Urinary bladder (tissue), 4 donors: Measurements from ENCODE around the gene NUMBL. TPM values are rescaled to one million over a fixed set of nuclear protein-coding genes. Genes with fewer than 3 reads are reported as not detected.
A peak's percentile ranks its signal among the peaks of the same experiment; 100 is the strongest.

Source experiments
- DNase-seq: peaks from one replicate; pipeline ENCODE4 v3.0.0-alpha.2; 2015; ENCODE audit errors: extremely low spot score
- H3K27ac ChIP-seq: one replicate; pipeline ENCODE4 v1.5.1; 2013; ENCODE audit warnings: low read depth, mild to moderate bottlenecking, moderate library complexity
- H3K36me3 ChIP-seq: one replicate; pipeline ENCODE4 v1.6.1; 2013; ENCODE audit warnings: mild to moderate bottlenecking, moderate library complexity; ENCODE audit not compliant: insufficient read depth
- H3K4me1 ChIP-seq: one replicate; pipeline ENCODE4 v1.6.1; 2013; ENCODE audit warnings: mild to moderate bottlenecking, moderate library complexity; ENCODE audit not compliant: insufficient read depth
- H3K4me3 ChIP-seq: one replicate; pipeline ENCODE4 v1.5.1; 2013; ENCODE audit warnings: low read depth, low read length
- WGBS: extraction: QIAGEN DNeasy Blood & Tissue Kit; methylation state at CpG from one replicate; pipeline ENCODE4 v1.1.7; 2013; 5-methylcytosine and 5-hydroxymethylcytosine counted together
- polyA plus RNA-seq: library from polyadenylated mRNA; stranded (reverse); fragments of 200-250 nt; gene quantifications from one replicate; pipeline ENCODE4 v1.2.3, GENCODE V29; 2013
- total RNA-seq: library from RNA; depleted of rRNA; stranded (reverse); fragments of >200 nt; gene quantifications from one replicate; pipeline ENCODE4 v1.2.3, GENCODE V29; 2014
- donor health status: healthy with polysubstance abuse.
- donor health status: healthy.

The NUMBL gene
- total and polyA plus RNA-seq, 2 donors = 22.8 to 63.3 TPM

- Histone ChIP-seq H3K4me1 (peaks cover 1% of the 10 kb centered on the region), H3K4me3 (no peak overlapping the region), H3K36me3 (peaks cover 3% of the 10 kb centered on the region), H3K27ac (no peak overlapping the region)
- DNase-seq = no peak
- WGBS = 76% methylated on average over 9 of the region's 9 CpGs
Observed at GRCh38 chr19:40721936-40722661, 31.6 kb upstream of the NUMBL start.

GRCh38 chr19:40721140-40721486, 30.7 kb upstream of the NUMBL start:
- no peak for DNase-seq
- Histone ChIP-seq H3K4me1 (peaks cover 1% of the 10 kb centered on the region), H3K4me3 (no peak overlapping the region), H3K27ac (peak overlapping the region; percentile 83), H3K36me3 (peaks cover 3% of the 10 kb centered on the region)
- WGBS = 86% methylated on average over 6 of the region's 6 CpGs

GRCh38 chr19:40719414-40719894, 29.0 kb upstream of the NUMBL start:
- Histone ChIP-seq H3K4me3 (peak overlapping the region; percentile 80), H3K36me3 (peaks cover 3% of the 10 kb centered on the region), H3K4me1 (peaks cover 1% of the 10 kb centered on the region), H3K27ac (peak overlapping the region; percentile 51)
- 45% methylated on average over 7 of the region's 7 CpGs for WGBS
- DNase-seq = no peak

GRCh38 chr19:40718774-40719391, 28.4 kb upstream of the NUMBL start:
- DNase-seq = peak; percentile 62
- WGBS = 6% methylated on average over 16 of the region's 16 CpGs
- peaks cover 1% of the 10 kb centered on the region for H3K4me1 ChIP-seq
- peaks cover 2% of the 10 kb centered on the region for H3K36me3 ChIP-seq
- peak overlapping the region; percentile 80 for H3K4me3 ChIP-seq
- H3K27ac ChIP-seq = peak overlapping the region; percentile 94

- Histone ChIP-seq H3K4me3 (peak overlapping the region; percentile 80), H3K27ac (peak overlapping the region; percentile 94), H3K4me1 (peaks cover 1% of the 10 kb centered on the region), H3K36me3 (no peaks in the 10 kb centered on the region)
- DNase-seq = no peak
- WGBS = 27% methylated on average over 20 of the region's 20 CpGs
Observed at GRCh38 chr19:40717880-40718773, 27.7 kb upstream of the NUMBL start.

GRCh38 chr19:40717325-40717879, 27.0 kb upstream of the NUMBL start:
- Histone ChIP-seq H3K4me1 (peaks cover 1% of the 10 kb centered on the region), H3K36me3 (no peaks in the 10 kb centered on the region), H3K4me3 (peak overlapping the region; percentile 80), H3K27ac (peak overlapping the region; percentile 94)
- 2% methylated on average over 20 of the region's 20 CpGs for WGBS
- DNase-seq = no peak

GRCh38 chr19:40716482-40717324, 26.3 kb upstream of the NUMBL start, which contains the start of the genes COQ8B and ITPKC:
Gene COQ8B (minus strand): TSS chr19:40716886. CDS start chr19:40714632, 2,254 bp downstream.
Gene ITPKC (plus strand): TSS chr19:40717112. CDS start chr19:40717136, 24 bp downstream.
- H3K27ac ChIP-seq = peak within 1 kb of the TSS; percentile 94
- H3K36me3 ChIP-seq = no peaks in the 10 kb centered on the region
- H3K4me3 ChIP-seq = peak within 1 kb of the TSS; percentile 80
- H3K4me1 ChIP-seq = peaks cover 1% of the 10 kb centered on the region
- under 1% methylated on average over 76 of the region's 76 CpGs for WGBS
- DNase-seq = peak; percentile 98

GRCh38 chr19:40716031-40716481, 25.6 kb upstream of the NUMBL start:
- 2% methylated on average over 8 of the region's 8 CpGs for WGBS
- DNase-seq = peak; percentile 55

GRCh38 chr19:40714441-40715299, 24.2 kb upstream of the NUMBL start:
- WGBS = 2% methylated on average over 31 of the region's 31 CpGs

More at GRCh38 chr19:40716031-40716481, 25.6 kb upstream of the NUMBL start:
- Histone ChIP-seq H3K4me1 (no peaks in the 10 kb centered on the region), H3K4me3 (peak overlapping the region; percentile 80), H3K27ac (peak overlapping the region; percentile 94), H3K36me3 (no peaks in the 10 kb centered on the region)

GRCh38 chr19:40713939-40714338, 23.5 kb upstream of the NUMBL start:
- Histone ChIP-seq H3K36me3 (no peaks in the 10 kb centered on the region), H3K4me3 (no peak overlapping the region), H3K4me1 (no peaks in the 10 kb centered on the region), H3K27ac (no peak overlapping the region)
- DNase-seq = no peak
- 83% methylated on average over 11 of the region's 11 CpGs for WGBS

More at GRCh38 chr19:40714441-40715299, 24.2 kb upstream of the NUMBL start:
- Histone ChIP-seq H3K4me1 (no peaks in the 10 kb centered on the region), H3K27ac (peak overlapping the region; percentile 94), H3K36me3 (no peaks in the 10 kb centered on the region), H3K4me3 (peak overlapping the region; percentile 52)
- peak; percentile 93 for DNase-seq

- Histone ChIP-seq H3K4me1 (no peaks in the 10 kb centered on the region), H3K27ac (no peak overlapping the region), H3K36me3 (no peaks in the 10 kb centered on the region), H3K4me3 (no peak overlapping the region)
- WGBS = 93% methylated on average over 5 of the region's 5 CpGs
- DNase-seq = no peak
Observed at GRCh38 chr19:40709817-40710216, 19.4 kb upstream of the NUMBL start.

GRCh38 chr19:40707615-40708014, 17.2 kb upstream of the NUMBL start:
- H3K27ac ChIP-seq = no peak overlapping the region
- DNase-seq = no peak
- no peaks in the 10 kb centered on the region for H3K4me1 ChIP-seq
- H3K36me3 ChIP-seq = no peaks in the 10 kb centered on the region
- no peak overlapping the region for H3K4me3 ChIP-seq
- WGBS = 95% methylated on average over 7 of the region's 7 CpGs
